Panc1 (cell line): Measurements from ENCODE around the gene MYORG. TPM values are rescaled to one million over a fixed set of nuclear protein-coding genes. Genes with fewer than 3 reads are reported as not detected.

Experiments
- ATAC-seq: fragments of 200-7000 bp; cut with Tn5 transposase; 2 replicates; pipeline ENCODE4 v1.9.1; 2020; ENCODE audit warnings: mild to moderate bottlenecking, moderate library complexity
- BruUV-seq: library from RNA; stranded (reverse); fragments of 400-500 nt; replicated peaks from 2 replicates; lab custom pipeline; 2021; lab: Mats Ljungman, UMichigan
- CTCF ChIA-PET: fragments of 300-600 bp; sonication (Branson Sonifier 250); formaldehyde crosslinking; loops from one replicate; lab custom pipeline; 2022; ENCODE audit warnings: antibody characterized with exemption; lab: Charles Lee
- POLR2A ChIA-PET: fragments of 300-600 bp; sonication (Branson Sonifier 250); formaldehyde crosslinking; loops from one replicate; lab custom pipeline; 2022; ENCODE audit warnings: antibody characterized with exemption; lab: Charles Lee
- DNase-seq: peaks from one replicate; pipeline ENCODE4 v3.0.0-alpha.2; 2010; ENCODE audit warnings: low read depth, low spot score
- H3K27ac ChIP-seq: 2 replicates; pipeline ENCODE4 v1.5.1; 2011; ENCODE audit warnings: mild to moderate bottlenecking, low read length, inconsistent platforms
- H3K27me3 ChIP-seq: fragments of 200-500 bp; sonication (Bioruptor generic); 2 replicates; pipeline ENCODE4 v1.6.0; 2014; ENCODE audit warnings: low read length, inconsistent platforms; ENCODE audit not compliant: control insufficient read depth, insufficient read depth
- H3K36me3 ChIP-seq: fragments of 200-500 bp; sonication (Bioruptor generic); 2 replicates; pipeline ENCODE4 v1.5.1; 2014; ENCODE audit warnings: inconsistent platforms, mild to moderate bottlenecking, low read length, moderate library complexity; ENCODE audit not compliant: control insufficient read depth, insufficient read depth
- H3K4me1 ChIP-seq: 2 replicates; pipeline ENCODE4 v1.5.1; 2011; ENCODE audit warnings: inconsistent platforms, mild to moderate bottlenecking, low read length, moderate library complexity; ENCODE audit not compliant: control insufficient read depth, insufficient read depth
- H3K4me3 ChIP-seq, 2 experiments: 2 replicates each; pipeline ENCODE4 v1.5.1; 2011 to 2012; ENCODE audit warnings: low read depth in 2 of 2, low read length in 2 of 2, mild to moderate bottlenecking in 2 of 2, inconsistent platforms in 1 of 2, moderate library complexity in 1 of 2
- H3K9me3 ChIP-seq: fragments of 200-500 bp; sonication (Bioruptor generic); 2 replicates; pipeline ENCODE4 v1.5.1; 2014; ENCODE audit warnings: low read depth, mild to moderate bottlenecking, inconsistent platforms, low read length, moderate library complexity; ENCODE audit not compliant: control insufficient read depth, insufficient read depth
- CTCF ChIP-seq: fragments of 450-650 bp; IDR thresholded peaks from 2 replicates; pipeline ENCODE4 v1.5.1; 2017; ENCODE audit warnings: mild to moderate bottlenecking
- POLR2AphosphoS5 ChIP-seq: IDR thresholded peaks from 2 replicates; pipeline ENCODE4 v1.6.1; 2012; ENCODE audit warnings: mild to moderate bottlenecking, low read depth, low read length, moderate library complexity
- REST ChIP-seq, 2 experiments: IDR thresholded peaks; 2 replicates each; pipeline ENCODE4 v1.6.1; 2011 to 2012; ENCODE audit warnings: low read depth in 2 of 2, control low read depth in 1 of 2, low read length in 1 of 2, mild to moderate bottlenecking in 1 of 2, moderate library complexity in 1 of 2; ENCODE audit not compliant: insufficient read depth in 1 of 2
- SIN3A ChIP-seq: IDR thresholded peaks from 2 replicates; pipeline ENCODE4 v1.6.1; 2012; ENCODE audit warnings: low read depth, mild to moderate bottlenecking, low read length, moderate library complexity, borderline replicate concordance; ENCODE audit not compliant: insufficient read depth
- TCF7L2 ChIP-seq: IDR thresholded peaks from 2 replicates; pipeline ENCODE4 v1.6.1; 2011; ENCODE audit warnings: mild to moderate bottlenecking, low read depth, low read length, inconsistent platforms
- in situ Hi-C: cut with HindIII; loops from 2 replicates; pipeline ENCODE4 v1.10.0; 2016; ENCODE audit warnings: low sequenced_read_pairs, low pct_unique_long_range_greater_than_20kb
- intact Hi-C: fragments of 100-400 bp; cut with micrococcal nuclease; formaldehyde crosslinking; loops from one replicate; pipeline ENCODE4 v1.10.0; 2022; ENCODE audit not compliant: unreplicated experiment
- total RNA-seq: library from RNA; stranded (reverse); gene quantifications from one replicate; pipeline ENCODE4 v1.2.1, GENCODE V29; 2021; ENCODE audit not compliant: unreplicated experiment

Gene MYORG
- total RNA-seq, 1 experiment from 2014 or later = 9.7 TPM

GRCh38 chr9:34399729-34400128, 23.0 kb upstream of the MYORG start:
- no peaks in the 10 kb centered on the region; the same call in none of the 2 replicates for H3K36me3 ChIP-seq
- no peak overlapping the region for H3K27ac ChIP-seq
- no peak for ATAC-seq
- no peaks in the 10 kb centered on the region for H3K9me3 ChIP-seq
- ChIA-PET POLR2A (no interaction called here), CTCF (no interaction called here)
- in situ Hi-C loops (no loop called here), intact Hi-C loops (loop anchor here (5.0 kb wide), 2 partner anchors 148 to 188 kb away; partner anchors contain the start of gene CNTFR)
- TF ChIP-seq TCF7L2 (no peak), CTCF (no peak), POLR2AphosphoS5 (no peak), SIN3A (no peak), REST (IDR thresholded peaks at IDR 0.05; ENCODE audit: insufficient read depth in 1 of 2, low read depth in 2 of 2, low read length in 1 of 2) (no peak)
- H3K4me3 ChIP-seq = no peak overlapping the region
- no peaks in the 10 kb centered on the region for H3K4me1 ChIP-seq
- no peak for DNase-seq
- no TSS peak for BruUV-seq
- H3K27me3 ChIP-seq = no peaks in the 10 kb centered on the region

- ChIA-PET POLR2A (no interaction called here), CTCF (no interaction called here)
- Histone ChIP-seq H3K36me3 (no peaks in the 10 kb centered on the region; the same call in none of the 2 replicates), H3K4me3 (no peak overlapping the region), H3K27me3 (no peaks in the 10 kb centered on the region), H3K9me3 (no peaks in the 10 kb centered on the region), H3K27ac (no peak overlapping the region), H3K4me1 (no peaks in the 10 kb centered on the region)
- no TSS peak for BruUV-seq
- ATAC-seq = no peak
- TF ChIP-seq CTCF (no peak), POLR2AphosphoS5 (no peak), SIN3A (no peak), TCF7L2 (no peak), REST (IDR thresholded peaks at IDR 0.05; ENCODE audit: insufficient read depth in 1 of 2, low read depth in 2 of 2, low read length in 1 of 2) (no peak)
- in situ Hi-C loops (no loop called here), intact Hi-C loops (no loop called here)
- DNase-seq = no peak
Observed at GRCh38 chr9:34398875-34399274, 22.2 kb upstream of the MYORG start.
